ENCODE results near the gene DHX9. TPM values are rescaled to one million over a fixed set of nuclear protein-coding genes. Genes with fewer than 3 reads are reported as not detected.

DHX9 gene
- total RNA-seq, 1 experiment from 2014 or later: 384 TPM

DNA sequence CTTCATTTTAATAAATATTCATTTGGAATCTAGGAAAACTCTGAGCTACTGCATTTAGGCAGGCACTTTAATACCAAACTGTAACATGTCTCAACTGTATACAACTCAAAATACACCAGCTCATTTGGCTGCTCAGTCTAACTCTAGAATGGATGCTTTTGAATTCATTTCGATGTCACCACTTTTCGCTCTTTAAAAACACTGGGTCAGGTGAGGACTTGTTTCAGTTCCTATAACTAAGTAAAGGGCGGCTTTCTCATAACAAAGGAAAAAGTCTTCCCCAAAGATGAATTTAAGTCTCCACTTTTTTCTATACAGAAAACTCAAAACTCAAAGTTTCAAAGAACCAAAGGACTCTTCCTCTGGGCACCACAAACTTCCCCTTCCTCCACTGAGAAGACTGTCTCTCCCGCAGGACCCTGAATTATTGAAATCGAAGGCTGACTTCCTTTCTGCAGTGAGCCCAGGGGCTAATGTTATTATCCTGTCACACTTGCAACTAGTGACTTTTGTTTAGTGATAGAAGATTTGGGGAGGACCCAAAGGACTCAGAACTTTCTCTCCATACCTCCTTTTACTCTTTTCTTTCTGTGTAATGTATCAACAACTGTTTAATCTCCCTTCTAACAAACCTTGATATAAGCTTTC lies 9.7 kb upstream of the DHX9 start:
- Histone ChIP-seq H3K27ac (ENCODE audit: low read depth, low read length, poor library complexity, severe bottlenecking) (no peak overlapping the region), H3K36me3 (ENCODE audit: insufficient read depth, low read length, poor library complexity, severe bottlenecking) (no peaks in the 10 kb centered on the region), H3K4me3 (ENCODE audit: low read depth, low read length, poor library complexity, severe bottlenecking) (no peak overlapping the region), H3K4me1 (ENCODE audit: insufficient read depth, low read length, poor library complexity, severe bottlenecking) (peaks cover 19% of the 10 kb centered on the region), H3K9me3 (ENCODE audit: low read depth, low read length, poor library complexity, severe bottlenecking) (no peaks in the 10 kb centered on the region), H3K27me3 (replicated peaks; ENCODE audit: insufficient read depth, low read depth, low read length, poor library complexity) (no peaks in the 10 kb centered on the region)
- no peak for DNase-seq (ENCODE audit: low spot score)
- intact Hi-C loops (cut with micrococcal nuclease; ENCODE audit: unreplicated experiment): no loop called here
- BruUV-seq (replicated peaks): no TSS peak
- TF ChIP-seq EZH2 (IDR thresholded peaks at IDR 0.05; ENCODE audit: borderline replicate concordance, low read depth, low read length, poor library complexity, severe bottlenecking): no peak
- TF ChIP-seq, protein P1, sequence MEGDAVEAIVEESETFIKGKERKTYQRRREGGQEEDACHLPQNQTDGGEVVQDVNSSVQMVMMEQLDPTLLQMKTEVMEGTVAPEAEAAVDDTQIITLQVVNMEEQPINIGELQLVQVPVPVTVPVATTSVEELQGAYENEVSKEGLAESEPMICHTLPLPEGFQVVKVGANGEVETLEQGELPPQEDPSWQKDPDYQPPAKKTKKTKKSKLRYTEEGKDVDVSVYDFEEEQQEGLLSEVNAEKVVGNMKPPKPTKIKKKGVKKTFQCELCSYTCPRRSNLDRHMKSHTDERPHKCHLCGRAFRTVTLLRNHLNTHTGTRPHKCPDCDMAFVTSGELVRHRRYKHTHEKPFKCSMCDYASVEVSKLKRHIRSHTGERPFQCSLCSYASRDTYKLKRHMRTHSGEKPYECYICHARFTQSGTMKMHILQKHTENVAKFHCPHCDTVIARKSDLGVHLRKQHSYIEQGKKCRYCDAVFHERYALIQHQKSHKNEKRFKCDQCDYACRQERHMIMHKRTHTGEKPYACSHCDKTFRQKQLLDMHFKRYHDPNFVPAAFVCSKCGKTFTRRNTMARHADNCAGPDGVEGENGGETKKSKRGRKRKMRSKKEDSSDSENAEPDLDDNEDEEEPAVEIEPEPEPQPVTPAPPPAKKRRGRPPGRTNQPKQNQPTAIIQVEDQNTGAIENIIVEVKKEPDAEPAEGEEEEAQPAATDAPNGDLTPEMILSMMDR (conservative IDR thresholded peaks at IDR 0.05; ENCODE audit: low read depth, low read length): no peak
- ChIA-PET POLR2A (ENCODE audit: low non-redundant PET) (no interaction called here), CTCF (no interaction called here)

DNA sequence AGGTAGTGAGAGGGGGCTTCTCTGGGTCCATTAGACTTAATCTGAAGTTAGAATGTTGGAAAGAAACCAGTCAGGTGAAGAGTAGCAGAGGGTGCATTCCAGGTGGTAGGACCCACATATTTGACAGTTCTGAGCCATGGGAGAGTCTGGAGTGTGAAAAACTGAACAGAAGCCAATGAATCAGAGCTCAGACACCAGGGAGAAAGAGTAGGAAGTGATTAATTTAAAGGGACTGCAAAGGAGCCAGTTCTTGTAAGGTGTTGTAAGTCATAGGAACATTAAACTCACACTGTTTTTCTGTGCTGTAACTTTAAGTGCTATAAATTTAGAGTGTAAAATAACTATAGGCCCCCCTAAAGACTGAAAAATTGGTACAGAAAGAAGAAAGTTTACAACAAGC lies 5.9 kb upstream of the DHX9 start:
- TF ChIP-seq, protein P1 (conservative IDR thresholded peaks at IDR 0.05; ENCODE audit: low read depth, low read length): no peak
- TF ChIP-seq EZH2 (IDR thresholded peaks at IDR 0.05; ENCODE audit: borderline replicate concordance, low read depth, low read length, poor library complexity, severe bottlenecking): no peak
- no peak overlapping the region for H3K4me3 ChIP-seq (ENCODE audit: low read depth, low read length, poor library complexity, severe bottlenecking)
- no peaks in the 10 kb centered on the region for H3K27me3 ChIP-seq (replicated peaks; ENCODE audit: insufficient read depth, low read depth, low read length, poor library complexity)
- no peak overlapping the region for H3K27ac ChIP-seq (ENCODE audit: low read depth, low read length, poor library complexity, severe bottlenecking)
- H3K4me1 ChIP-seq (ENCODE audit: insufficient read depth, low read length, poor library complexity, severe bottlenecking): peaks cover 19% of the 10 kb centered on the region
- POLR2A ChIA-PET (ENCODE audit: low non-redundant PET): no interaction called here
- H3K36me3 ChIP-seq (ENCODE audit: insufficient read depth, low read length, poor library complexity, severe bottlenecking): no peaks in the 10 kb centered on the region
- BruUV-seq (replicated peaks): no TSS peak
- CTCF ChIA-PET: no interaction called here
- intact Hi-C loops (cut with micrococcal nuclease; ENCODE audit: unreplicated experiment): no loop called here
- H3K9me3 ChIP-seq (ENCODE audit: low read depth, low read length, poor library complexity, severe bottlenecking): no peaks in the 10 kb centered on the region
- no peak for DNase-seq (ENCODE audit: low spot score)

DNA sequence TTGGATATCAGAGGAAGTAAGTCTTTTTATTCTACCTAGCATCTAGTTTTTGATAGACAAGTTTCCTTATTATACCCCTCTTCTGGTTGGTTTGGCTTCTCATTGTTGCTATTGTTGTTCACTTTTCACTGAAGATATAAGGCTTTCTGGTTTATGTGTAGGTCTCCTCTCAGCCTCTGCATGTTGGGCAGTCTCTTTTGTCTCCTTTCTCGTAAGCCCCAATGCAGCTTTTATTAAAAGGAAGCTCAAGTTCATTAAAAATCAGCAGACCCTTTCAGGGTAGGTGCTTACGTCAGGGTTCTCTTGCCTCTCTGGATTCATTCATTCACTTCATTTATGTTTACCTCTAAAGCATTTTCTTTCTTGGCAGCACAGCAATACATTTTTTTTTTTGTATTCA lies 4.8 kb upstream of the DHX9 start:
- H3K27ac ChIP-seq (ENCODE audit: low read depth, low read length, poor library complexity, severe bottlenecking): no peak overlapping the region
- ChIA-PET POLR2A (ENCODE audit: low non-redundant PET) (no interaction called here), CTCF (no interaction called here)
- no peaks in the 10 kb centered on the region for H3K9me3 ChIP-seq (ENCODE audit: low read depth, low read length, poor library complexity, severe bottlenecking)
- H3K4me1 ChIP-seq (ENCODE audit: insufficient read depth, low read length, poor library complexity, severe bottlenecking): peaks cover 15% of the 10 kb centered on the region
- no TSS peak for BruUV-seq (replicated peaks)
- DNase-seq (ENCODE audit: low spot score): no peak
- intact Hi-C loops (cut with micrococcal nuclease; ENCODE audit: unreplicated experiment): no loop called here
- H3K4me3 ChIP-seq (ENCODE audit: low read depth, low read length, poor library complexity, severe bottlenecking): no peak overlapping the region
- H3K27me3 ChIP-seq (replicated peaks; ENCODE audit: insufficient read depth, low read depth, low read length, poor library complexity): no peaks in the 10 kb centered on the region
- TF ChIP-seq, protein P1 (conservative IDR thresholded peaks at IDR 0.05; ENCODE audit: low read depth, low read length): no peak
- no peak for TF ChIP-seq EZH2 (IDR thresholded peaks at IDR 0.05; ENCODE audit: borderline replicate concordance, low read depth, low read length, poor library complexity, severe bottlenecking)
- H3K36me3 ChIP-seq (ENCODE audit: insufficient read depth, low read length, poor library complexity, severe bottlenecking): no peaks in the 10 kb centered on the region
